ENCODE results near the gene ESRP2. TPM values are rescaled to one million over a fixed set of nuclear protein-coding genes. Genes with fewer than 3 reads are reported as not detected.
A peak's percentile ranks its signal among the peaks of the same experiment; 100 is the strongest.

Gene ESRP2
- total and polyA plus RNA-seq, 9 of the 15 experiments (the other 6 are each of a cell fraction or from before 2014, with no cell fraction given) = 0.05 to 0.15 (median 0.07) TPM; not detected in 6

GRCh38 chr16:68242926-68243858, 7.3 kb upstream of the ESRP2 start:
- ATAC-seq (no peak), DNase-seq (ENCODE audit: extremely low read depth in 1 of 4, low spot score in 3 of 4) (no peak), FAIRE-seq (no peak)
- peaks cover 5% of the 10 kb centered on the region; the same call in 2 of the 3 replicates for H3K79me2 ChIP-seq (ENCODE audit: control insufficient read depth, insufficient read depth, low read length)
- H3K27me3 ChIP-seq (ENCODE audit: control insufficient read depth in 2 of 2, insufficient read depth in 2 of 2, low read length in 2 of 2) = no peaks in the 10 kb centered on the region
- H3K36me3 ChIP-seq (ENCODE audit: control insufficient read depth, insufficient read depth, low read length) = no peaks in the 10 kb centered on the region
- TF ChIP-seq E2F1 (CRISPR knock-in tag; IDR thresholded peaks at IDR 0.05) = no peak
- no peak for TF ChIP-seq ZNF324 (CRISPR knock-in tag; IDR thresholded peaks at IDR 0.05)
- TF ChIP-seq ZNF121 (CRISPR knock-in tag; conservative IDR thresholded peaks at IDR 0.05) = peak; percentile 39; the same call in 1 of the 2 replicates
- CTCF ChIA-PET (ENCODE audit: low intra/inter-chr PET ratio) = no interaction called here
- peaks cover 26 to 35% of the 10 kb centered on the region in 2 experiments for H3K4me1 ChIP-seq (replicated peaks in 1 of 2; ENCODE audit: control insufficient read depth in 2 of 2, insufficient read depth in 2 of 2, low read length in 2 of 2)
- peaks cover 6% of the 10 kb centered on the region; the same call in 1 of the 2 replicates for H4K20me1 ChIP-seq (replicated peaks; ENCODE audit: control insufficient read depth, insufficient read depth, low read length)
- POLR2A ChIA-PET = no interaction called here
- no peak overlapping the region for H3K4me2 ChIP-seq (ENCODE audit: insufficient read depth, low read length)
- intact Hi-C loops (cut with micrococcal nuclease) (no loop called here), in situ Hi-C loops (cut with MboI) (loop anchor here (10.0 kb wide), 1 partner anchor 718 kb away; the partner anchor contains the start of gene RIPOR1)
- no peak overlapping the region for H2AFZ ChIP-seq (ENCODE audit: low read depth, low read length)
- BruUV-seq (replicated peaks) = no TSS peak
- no peak overlapping the region for H3K27ac ChIP-seq (ENCODE audit: extremely low read depth, low read depth, low read length)
- WGBS (ENCODE audit: insufficient coverage, low coverage, missing lambda C conversion rate) = 45% methylated on average over 8 of the region's 9 CpGs
- H3K4me3 ChIP-seq = no peak overlapping the region
- H3K9me3 ChIP-seq (replicated peaks; ENCODE audit: control insufficient read depth, insufficient read depth, low read depth, low read length) = peaks cover 2% of the 10 kb centered on the region; the same call in 1 of the 2 replicates
- H3K9ac ChIP-seq (ENCODE audit: insufficient read depth in 1 of 2, low read depth in 2 of 2, low read length in 2 of 2) = no peak overlapping the region
- H3K9me1 ChIP-seq (ENCODE audit: control insufficient read depth, insufficient read depth, low read length) = peaks cover 8% of the 10 kb centered on the region

Measured in K562 (cell line).